Thoracic aorta (tissue), 2 donors: ENCODE results near the gene TMCO4. TPM values are rescaled to one million over a fixed set of nuclear protein-coding genes. Genes with fewer than 3 reads are reported as not detected.

Source experiments
- ATAC-seq: fragments of 150-250 bp; one replicate; pipeline ENCODE4 v1.8.0; 2017; ENCODE audit warnings: low read depth; ENCODE audit not compliant: insufficient number of reproducible peaks, low FRiP score
- DNase-seq: peaks from one replicate; pipeline ENCODE4 v3.0.0-alpha.2; 2020; ENCODE audit warnings: low spot score
- H3K27ac ChIP-seq, 2 donors: fragments of 200-600 bp; sonication (generic); 1 replicate in 1 of 2; 2 replicates in 1 of 2; pipeline ENCODE4 v1.5.1; 2016; ENCODE audit warnings: mild to moderate bottlenecking in 2 of 2, moderate library complexity in 2 of 2
- H3K27me3 ChIP-seq: fragments of 200-600 bp; sonication (generic); replicated peaks from 2 replicates; pipeline ENCODE4 v1.6.0; 2016; ENCODE audit warnings: mild to moderate bottlenecking; ENCODE audit not compliant: insufficient read depth
- H3K36me3 ChIP-seq: fragments of 200-600 bp; sonication (generic); one replicate; pipeline ENCODE4 v1.5.1; 2016
- H3K4me1 ChIP-seq, 2 donors: fragments of 200-600 bp; sonication (generic); 1 replicate in 1 of 2; 2 replicates in 1 of 2; pipeline versions ENCODE4 v1.5.1 to v1.6.0; 2016; ENCODE audit warnings: low read depth in 2 of 2, mild to moderate bottlenecking in 1 of 2; ENCODE audit not compliant: control insufficient read depth in 1 of 2
- H3K4me3 ChIP-seq: fragments of 200-600 bp; sonication (generic); 2 replicates; pipeline ENCODE4 v1.5.1; 2016; ENCODE audit warnings: mild to moderate bottlenecking
- H3K9me3 ChIP-seq: fragments of 200-600 bp; sonication (generic); 2 replicates; pipeline ENCODE4 v1.5.1; 2016
- CTCF ChIP-seq: fragments of 200-600 bp; sonication (generic); IDR thresholded peaks from one replicate; pipeline ENCODE4 v1.5.1; 2019; ENCODE audit warnings: antibody characterized with exemption
- total RNA-seq, 2 donors: library from RNA; depleted of rRNA; stranded (reverse); fragments of >200 nt; gene quantifications; one replicate each; pipeline versions ENCODE4 v1.1.0 to v1.2.3, GENCODE V29; 2016

TMCO4 gene
- total RNA-seq, 2 donors from 2014 or later = 33.2 to 33.4 TPM

DNA sequence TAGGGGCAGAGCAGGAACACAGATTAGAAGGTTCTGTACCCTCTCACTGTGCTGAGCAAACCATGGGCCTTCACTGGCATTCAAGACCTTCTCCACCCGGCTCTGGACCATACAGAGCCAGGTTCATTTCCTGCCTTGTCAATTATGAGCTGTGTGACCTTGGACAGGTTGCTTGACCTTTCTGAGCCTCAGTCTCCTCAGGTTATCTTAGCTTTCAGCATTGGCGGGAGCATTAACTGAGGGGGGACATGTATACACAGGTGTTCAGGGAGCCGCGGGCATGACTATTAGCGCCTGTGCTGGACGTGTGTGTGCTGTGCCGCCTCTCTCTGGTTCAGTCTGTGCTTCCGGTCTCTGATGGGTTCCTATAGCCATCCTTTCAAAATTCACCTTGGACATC lies 102.9 kb downstream of the TMCO4 start:
- no peaks in the 10 kb centered on the region for H3K27me3 ChIP-seq
- H3K27ac ChIP-seq = no peak overlapping the region
- H3K9me3 ChIP-seq = no peaks in the 10 kb centered on the region
- DNase-seq = no peak
- no peak for TF ChIP-seq CTCF
- no peaks in the 10 kb centered on the region for H3K4me1 ChIP-seq
- ATAC-seq = no peak
- no peak overlapping the region for H3K4me3 ChIP-seq
- peaks cover 25% of the 10 kb centered on the region for H3K36me3 ChIP-seq

- ATAC-seq (no peak), DNase-seq (no peak)
- Histone ChIP-seq H3K27me3 (no peaks in the 10 kb centered on the region), H3K4me1 (no peaks in the 10 kb centered on the region), H3K36me3 (peaks cover 24% of the 10 kb centered on the region), H3K9me3 (no peaks in the 10 kb centered on the region), H3K4me3 (no peak overlapping the region), H3K27ac (no peak overlapping the region)
- no peak for TF ChIP-seq CTCF
These were observed 103.9 kb downstream of the TMCO4 start for GRCh38 chr1:19695772-19696171.

DNA sequence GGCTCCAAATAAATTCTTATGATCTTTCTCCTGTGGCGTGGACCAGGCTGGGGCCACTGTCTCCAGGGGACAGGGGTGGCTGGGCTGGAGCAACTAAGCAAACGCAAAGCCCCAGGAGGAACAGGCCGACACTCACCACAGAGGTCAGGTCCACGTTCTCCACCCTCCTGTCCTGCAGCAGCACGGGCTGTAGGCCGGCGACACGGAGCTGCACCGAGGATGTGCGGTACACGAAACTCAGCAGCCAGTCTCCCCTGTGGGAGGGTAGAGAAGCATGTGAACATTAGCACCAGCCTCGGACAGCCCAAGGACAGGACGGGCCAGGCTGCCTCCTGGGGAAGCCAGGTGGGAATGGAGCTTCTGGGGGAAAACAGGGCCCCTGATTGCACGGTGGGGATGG lies 105.4 kb downstream of the TMCO4 start:
- H3K36me3 ChIP-seq = peaks cover 12% of the 10 kb centered on the region
- ATAC-seq = no peak

DNA sequence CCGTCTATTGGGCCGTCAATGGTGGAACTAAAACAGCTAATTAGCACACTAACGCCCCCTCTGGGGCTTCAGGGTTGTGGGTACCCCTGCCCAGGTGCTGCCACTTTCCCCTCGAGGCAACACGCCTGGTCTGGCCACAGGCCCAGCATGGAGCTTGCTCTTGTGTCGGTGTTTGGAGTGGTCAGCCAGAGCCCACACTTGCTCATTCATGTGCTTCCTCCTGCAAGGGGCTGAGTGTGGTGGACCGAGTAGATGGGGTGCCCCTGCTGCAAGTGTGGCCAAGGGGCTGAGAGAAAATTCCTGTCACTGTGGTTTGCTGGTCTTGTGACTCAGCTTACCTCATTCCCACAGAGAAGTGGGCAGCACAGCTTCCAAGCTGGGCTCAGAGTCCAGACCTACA lies 109.4 kb downstream of the TMCO4 start:
- TF ChIP-seq CTCF = no peak
- peaks cover 19% of the 10 kb centered on the region for H3K36me3 ChIP-seq
- H3K4me3 ChIP-seq = no peak overlapping the region
- no peak for DNase-seq
- no peaks in the 10 kb centered on the region for H3K4me1 ChIP-seq
- ATAC-seq = no peak
- H3K9me3 ChIP-seq = no peaks in the 10 kb centered on the region
- no peak overlapping the region for H3K27ac ChIP-seq
- no peaks in the 10 kb centered on the region for H3K27me3 ChIP-seq

More for the DNA sequence above, 105.4 kb downstream of the TMCO4 start:
- Histone ChIP-seq H3K9me3 (no peaks in the 10 kb centered on the region), H3K4me3 (no peak overlapping the region), H3K4me1 (no peaks in the 10 kb centered on the region), H3K27ac (no peak overlapping the region), H3K27me3 (no peaks in the 10 kb centered on the region)
- TF ChIP-seq CTCF = no peak
- no peak for DNase-seq

DNA sequence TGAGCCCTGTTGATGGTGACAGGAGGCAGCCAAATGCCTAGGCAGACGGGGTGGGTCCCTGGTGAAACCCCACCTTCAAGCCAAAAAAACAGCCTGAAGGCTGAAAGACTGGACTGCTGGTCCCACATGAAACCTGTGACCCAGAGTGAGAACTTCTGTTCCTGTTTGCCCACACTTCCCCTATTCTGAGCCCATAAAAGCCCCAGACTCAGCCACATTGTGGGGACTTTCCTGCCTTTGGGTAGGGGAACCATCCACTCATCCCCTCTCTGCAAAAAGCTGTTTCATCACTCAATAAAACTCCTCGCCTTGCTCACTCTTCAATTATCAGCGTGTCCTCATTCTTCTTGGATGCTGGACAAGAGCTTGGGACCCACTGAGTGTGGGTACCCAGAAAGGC lies 109.9 kb downstream of the TMCO4 start:
- Histone ChIP-seq H3K9me3 (no peaks in the 10 kb centered on the region), H3K4me1 (no peaks in the 10 kb centered on the region), H3K27me3 (no peaks in the 10 kb centered on the region), H3K36me3 (peaks cover 22% of the 10 kb centered on the region), H3K27ac (no peak overlapping the region), H3K4me3 (no peak overlapping the region)
- no peak for TF ChIP-seq CTCF
- no peak for ATAC-seq
- no peak for DNase-seq
